ENCODE data around the gene CPT1B.
"Not testable (repeated sequence)": the region's sequence is repeated elsewhere in the genome, so short reads cannot be mapped to it uniquely, and the experiment has no call there.

CPT1B gene

GRCh38 chr22:50542416-50542927 lies 35.8 kb downstream of the CPT1B start:
- no peak overlapping the region for H3K4me3 ChIP-seq (ENCODE audit: low read depth, low read length)
- no peak for DNase-seq

GRCh38 chr22:50541667-50542026 lies 36.6 kb downstream of the CPT1B start:
- H3K27me3 ChIP-seq (replicated peaks); H3K4me3 ChIP-seq (ENCODE audit: low read depth, low read length); H3K27ac ChIP-seq; in situ Hi-C loops (cut with HindIII; ENCODE audit: low pct_ligation_motif_present, low sequenced_read_pairs); H3K36me3 ChIP-seq (replicated peaks): not testable (repeated sequence)
- DNase-seq, result peak; percentile 63

More at GRCh38 chr22:50542416-50542927, 35.8 kb downstream of the CPT1B start:
- H3K36me3 ChIP-seq (replicated peaks), result no peaks in the 10 kb centered on the region
- in situ Hi-C loops (cut with HindIII; ENCODE audit: low pct_ligation_motif_present, low sequenced_read_pairs), result no loop called here
- peaks cover 17% of the 10 kb centered on the region for H3K27me3 ChIP-seq (replicated peaks)
- H3K27ac ChIP-seq, result no peak overlapping the region
- no peak for TF ChIP-seq CTCF (IDR thresholded peaks at IDR 0.05; ENCODE audit: low read depth, low read length, missing control alignments)

- H3K27ac ChIP-seq, result no peak overlapping the region
- in situ Hi-C loops (cut with HindIII; ENCODE audit: low pct_ligation_motif_present, low sequenced_read_pairs), result no loop called here
- no peaks in the 10 kb centered on the region for H3K27me3 ChIP-seq (replicated peaks)
Observed at GRCh38 chr22:50540381-50540780, 37.8 kb downstream of the CPT1B start.

GRCh38 chr22:50537765-50538164 lies 40.5 kb downstream of the CPT1B start:
- Histone ChIP-seq H3K27ac (no peak overlapping the region), H3K36me3 (replicated peaks) (no peaks in the 10 kb centered on the region), H3K4me3 (ENCODE audit: low read depth, low read length) (no peak overlapping the region), H3K27me3 (replicated peaks) (no peaks in the 10 kb centered on the region)
- no peak for DNase-seq
- in situ Hi-C loops (cut with HindIII; ENCODE audit: low pct_ligation_motif_present, low sequenced_read_pairs), result no loop called here
- no peak for TF ChIP-seq CTCF (IDR thresholded peaks at IDR 0.05; ENCODE audit: low read depth, low read length, missing control alignments)

More at GRCh38 chr22:50540381-50540780, 37.8 kb downstream of the CPT1B start:
- TF ChIP-seq CTCF (IDR thresholded peaks at IDR 0.05; ENCODE audit: low read depth, low read length, missing control alignments), result no peak
- Histone ChIP-seq H3K36me3 (replicated peaks) (no peaks in the 10 kb centered on the region), H3K4me3 (ENCODE audit: low read depth, low read length) (no peak overlapping the region)
- DNase-seq, result no peak

- Histone ChIP-seq H3K36me3 (replicated peaks) (no peaks in the 10 kb centered on the region), H3K27ac (no peak overlapping the region), H3K4me3 (ENCODE audit: low read depth, low read length) (no peak overlapping the region), H3K27me3 (replicated peaks) (no peaks in the 10 kb centered on the region)
- DNase-seq, result no peak
- in situ Hi-C loops (cut with HindIII; ENCODE audit: low pct_ligation_motif_present, low sequenced_read_pairs), result no loop called here
- no peak for TF ChIP-seq CTCF (IDR thresholded peaks at IDR 0.05; ENCODE audit: low read depth, low read length, missing control alignments)
Observed at GRCh38 chr22:50536226-50536625, 42.0 kb downstream of the CPT1B start.

GRCh38 chr22:50535113-50535512 lies 43.1 kb downstream of the CPT1B start:
- no peaks in the 10 kb centered on the region for H3K36me3 ChIP-seq (replicated peaks)
- DNase-seq, result no peak
- no peak overlapping the region for H3K4me3 ChIP-seq (ENCODE audit: low read depth, low read length)
- H3K27ac ChIP-seq, result no peak overlapping the region
- H3K27me3 ChIP-seq (replicated peaks), result no peaks in the 10 kb centered on the region
- TF ChIP-seq CTCF (IDR thresholded peaks at IDR 0.05; ENCODE audit: low read depth, low read length, missing control alignments), result no peak
- in situ Hi-C loops (cut with HindIII; ENCODE audit: low pct_ligation_motif_present, low sequenced_read_pairs), result no loop called here

- H3K4me3 ChIP-seq (ENCODE audit: low read depth, low read length); DNase-seq; H3K36me3 ChIP-seq (replicated peaks); H3K27ac ChIP-seq; in situ Hi-C loops (cut with HindIII; ENCODE audit: low pct_ligation_motif_present, low sequenced_read_pairs); H3K27me3 ChIP-seq (replicated peaks): not testable (repeated sequence)
Observed at GRCh38 chr22:50533856-50534711, 44.1 kb downstream of the CPT1B start.

Measured in brain microvascular endothelial cell (primary cell).